Measurements from ENCODE around the gene PBX1. TPM values are rescaled to one million over a fixed set of nuclear protein-coding genes. Genes with fewer than 3 reads are reported as not detected.

Gene PBX1
- total RNA-seq, 4 donors from 2014 or later, result 14.4 to 34.6 (median 22.0) TPM

- Histone ChIP-seq H3K27ac (no peak overlapping the region), H3K36me3 (no peaks in the 10 kb centered on the region), H3K27me3 (no peaks in the 10 kb centered on the region), H3K9me3 (no peaks in the 10 kb centered on the region), H3K4me3 (no peak overlapping the region), H3K4me1 (peaks cover 18% of the 10 kb centered on the region)
- TF ChIP-seq POLR2A (IDR thresholded peaks at IDR 0.05) (no peak), POLR2AphosphoS5 (IDR thresholded peaks at IDR 0.05) (no peak), EP300 (IDR thresholded peaks at IDR 0.05) (no peak), CTCF (IDR thresholded peaks at IDR 0.05) (no peak)
- WGBS, result 80% methylated on average over 20 of the region's 20 CpGs
- DNase-seq (ENCODE audit: low spot score in 2 of 2), result no peak
Observed at GRCh38 chr1:164668491-164669400, 109.8 kb downstream of the PBX1 start.

- 88% methylated on average over 1 of the region's 1 CpG for WGBS
- H3K36me3 ChIP-seq, result no peaks in the 10 kb centered on the region
- H3K4me1 ChIP-seq, result peaks cover 18% of the 10 kb centered on the region
- no peaks in the 10 kb centered on the region for H3K9me3 ChIP-seq
- DNase-seq (ENCODE audit: low spot score in 2 of 2), result no peak
- TF ChIP-seq CTCF (IDR thresholded peaks at IDR 0.05) (no peak), POLR2AphosphoS5 (IDR thresholded peaks at IDR 0.05) (no peak), EP300 (IDR thresholded peaks at IDR 0.05) (no peak), POLR2A (IDR thresholded peaks at IDR 0.05) (no peak)
- no peak overlapping the region for H3K4me3 ChIP-seq
- no peak overlapping the region for H3K27ac ChIP-seq
- H3K27me3 ChIP-seq, result no peaks in the 10 kb centered on the region
Observed at GRCh38 chr1:164670026-164670425, 111.0 kb downstream of the PBX1 start.

- Histone ChIP-seq H3K4me3 (no peak overlapping the region), H3K4me1 (peaks cover 18% of the 10 kb centered on the region), H3K27me3 (no peaks in the 10 kb centered on the region), H3K36me3 (no peaks in the 10 kb centered on the region), H3K27ac (no peak overlapping the region), H3K9me3 (no peaks in the 10 kb centered on the region)
- WGBS, result 87% methylated on average over 6 of the region's 6 CpGs
- no peak for TF ChIP-seq CTCF (IDR thresholded peaks at IDR 0.05)
- no peak for TF ChIP-seq POLR2AphosphoS5 (IDR thresholded peaks at IDR 0.05)
- no peak for TF ChIP-seq POLR2A (IDR thresholded peaks at IDR 0.05)
- no peak for TF ChIP-seq EP300 (IDR thresholded peaks at IDR 0.05)
- DNase-seq (ENCODE audit: low spot score in 2 of 2), result no peak
Observed at GRCh38 chr1:164670786-164671185, 111.8 kb downstream of the PBX1 start.

- Histone ChIP-seq H3K27ac (no peak overlapping the region), H3K36me3 (no peaks in the 10 kb centered on the region), H3K4me3 (no peak overlapping the region), H3K27me3 (no peaks in the 10 kb centered on the region), H3K9me3 (no peaks in the 10 kb centered on the region), H3K4me1 (peaks cover 18% of the 10 kb centered on the region)
- WGBS, result 50% methylated on average over 7 of the region's 7 CpGs
- TF ChIP-seq POLR2AphosphoS5 (IDR thresholded peaks at IDR 0.05) (no peak), EP300 (IDR thresholded peaks at IDR 0.05) (no peak), POLR2A (IDR thresholded peaks at IDR 0.05) (no peak), CTCF (IDR thresholded peaks at IDR 0.05) (no peak)
- no peak for DNase-seq (ENCODE audit: low spot score in 2 of 2)
Observed at GRCh38 chr1:164671323-164671965, 112.5 kb downstream of the PBX1 start.

GRCh38 chr1:164671966-164672571 lies 113.1 kb downstream of the PBX1 start:
- Histone ChIP-seq H3K36me3 (no peaks in the 10 kb centered on the region), H3K27ac (no peak overlapping the region), H3K4me3 (no peak overlapping the region), H3K27me3 (no peaks in the 10 kb centered on the region), H3K4me1 (peaks cover 18% of the 10 kb centered on the region), H3K9me3 (no peaks in the 10 kb centered on the region)
- no peak for TF ChIP-seq POLR2A (IDR thresholded peaks at IDR 0.05)
- no peak for TF ChIP-seq CTCF (IDR thresholded peaks at IDR 0.05)
- TF ChIP-seq EP300 (IDR thresholded peaks at IDR 0.05), result no peak
- no peak for TF ChIP-seq POLR2AphosphoS5 (IDR thresholded peaks at IDR 0.05)
- DNase-seq (ENCODE audit: low spot score in 2 of 2), result no peak
- WGBS, result 69% methylated on average over 7 of the region's 7 CpGs
